GM18502 (cell line): Measurements from ENCODE around the gene MED8.

ENCODE experiments used
- ATAC-seq: cut with Tn5 transposase; IDR thresholded peaks from one replicate; pipeline ENCODE4 v1.9.1; 2021; ENCODE audit warnings: mild to moderate bottlenecking; ENCODE audit not compliant: unreplicated experiment, poor library complexity

Gene MED8

GRCh38 chr1:43340559-43340958 is 49.0 kb downstream of the MED8 start:
- no peak for ATAC-seq

- ATAC-seq = no peak
Measured at GRCh38 chr1:43339584-43340232, 49.9 kb downstream of the MED8 start.

GRCh38 chr1:43338001-43338400 is 51.6 kb downstream of the MED8 start:
- ATAC-seq = no peak

DNA sequence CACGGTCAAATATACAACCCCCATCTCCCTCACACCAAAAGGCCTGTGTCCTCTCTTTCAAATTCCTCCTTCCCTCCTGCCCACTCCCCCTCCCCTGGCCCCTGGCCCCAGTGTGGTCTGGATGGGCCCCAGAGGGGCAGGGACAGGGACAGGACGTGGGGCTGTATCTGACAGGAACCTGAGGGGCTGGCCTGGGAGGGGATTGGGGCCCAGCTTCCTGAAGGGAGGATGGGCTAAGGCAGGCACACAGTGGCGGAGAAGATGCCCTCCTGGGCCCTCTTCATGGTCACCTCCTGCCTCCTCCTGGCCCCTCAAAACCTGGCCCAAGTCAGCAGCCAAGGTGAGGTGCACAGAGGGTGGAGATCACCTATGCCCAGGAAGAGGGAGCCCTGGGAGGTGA is 52.0 kb downstream of the MED8 start, which contains the start of gene MPL:
TSS of gene MPL (plus strand) at position 231 of the 400 bp plus-strand sequence. CDS start at position 262, 31 bp downstream.
- ATAC-seq = no peak

GRCh38 chr1:43334453-43335205 is 55.0 kb downstream of the MED8 start:
- no peak for ATAC-seq
